GM21723 (cell line): ENCODE measurements around the gene ALOXE3.

Source experiments
- ATAC-seq: cut with Tn5 transposase; IDR thresholded peaks from one replicate; pipeline ENCODE4 v1.9.1; 2021; ENCODE audit warnings: mild to moderate bottlenecking, moderate library complexity; ENCODE audit not compliant: unreplicated experiment

ALOXE3 gene

GRCh38 chr17:8142887-8143580 is 24.7 kb upstream of the ALOXE3 start:
- no peak for ATAC-seq

GRCh38 chr17:8142158-8142886 is 24.0 kb upstream of the ALOXE3 start:
- no peak for ATAC-seq

GRCh38 chr17:8141741-8142140 is 23.4 kb upstream of the ALOXE3 start:
- ATAC-seq = no peak

- ATAC-seq = no peak
These were observed 22.7 kb upstream of the ALOXE3 start for GRCh38 chr17:8141045-8141444.

- ATAC-seq = no peak
These were observed 22.0 kb upstream of the ALOXE3 start for GRCh38 chr17:8140065-8141029.

GRCh38 chr17:8138672-8139371 is 20.5 kb upstream of the ALOXE3 start:
- ATAC-seq = peak; percentile 78

- ATAC-seq = no peak
These were observed 20.0 kb upstream of the ALOXE3 start for GRCh38 chr17:8138374-8138671.

- ATAC-seq = no peak
These were observed 19.5 kb upstream of the ALOXE3 start for GRCh38 chr17:8137645-8138373.

GRCh38 chr17:8133941-8134340 is 15.6 kb upstream of the ALOXE3 start:
- no peak for ATAC-seq

GRCh38 chr17:8133399-8133798 is 15.1 kb upstream of the ALOXE3 start:
- ATAC-seq = no peak

- no peak for ATAC-seq
These were observed 13.6 kb upstream of the ALOXE3 start for GRCh38 chr17:8131844-8132441.

GRCh38 chr17:8128125-8128784 is 9.9 kb upstream of the ALOXE3 start:
- ATAC-seq = no peak

- ATAC-seq = peak; percentile 32
These were observed 8.3 kb upstream of the ALOXE3 start for GRCh38 chr17:8126491-8127066.

GRCh38 chr17:8125947-8126490 is 7.7 kb upstream of the ALOXE3 start:
- ATAC-seq = no peak

- ATAC-seq = peak; percentile 25
These were observed 7.0 kb upstream of the ALOXE3 start for GRCh38 chr17:8125154-8125946.

GRCh38 chr17:8124350-8125153 is 6.2 kb upstream of the ALOXE3 start:
- no peak for ATAC-seq

GRCh38 chr17:8123695-8124349 is 5.5 kb upstream of the ALOXE3 start, which contains the start of gene HES7:
HES7 (minus strand) TSS chr17:8124106; CDS start chr17:8124084, 22 bp downstream.
- ATAC-seq = no peak
